Lower lobe of right lung (tissue), 2 donors: ENCODE data around the gene BAZ1A. TPM values are rescaled to one million over a fixed set of nuclear protein-coding genes. Genes with fewer than 3 reads are reported as not detected.

Source experiments
- ATAC-seq, 2 donors: fragments of 200-7000 bp; cut with Tn5 transposase; one replicate each; pipeline ENCODE4 v1.9.1; 2020 to 2022; ENCODE audit warnings: mild to moderate bottlenecking in 2 of 2, moderate library complexity in 2 of 2
- DNase-seq: peaks from one replicate; pipeline ENCODE4 v3.0.0-alpha.2; 2020
- H3K27ac ChIP-seq: fragments of 200-600 bp; one replicate; pipeline ENCODE4 v1.8.0; 2022
- H3K27me3 ChIP-seq: fragments of 200-600 bp; one replicate; pipeline ENCODE4 v1.8.0; 2022; ENCODE audit warnings: low read depth
- H3K36me3 ChIP-seq: fragments of 200-600 bp; one replicate; pipeline ENCODE4 v1.8.0; 2022; ENCODE audit warnings: mild to moderate bottlenecking
- H3K4me1 ChIP-seq: fragments of 200-600 bp; one replicate; pipeline ENCODE4 v1.8.0; 2022
- H3K4me3 ChIP-seq: fragments of 200-600 bp; one replicate; pipeline ENCODE4 v1.8.0; 2022; ENCODE audit warnings: mild to moderate bottlenecking
- H3K9me3 ChIP-seq: fragments of 200-600 bp; one replicate; pipeline ENCODE4 v1.8.0; 2022
- CTCF ChIP-seq: fragments of 200-600 bp; IDR thresholded peaks from one replicate; pipeline ENCODE4 v1.8.0; 2022; ENCODE audit warnings: antibody characterized with exemption, mild to moderate bottlenecking
- intact Hi-C: fragments of 100-400 bp; cut with DNase I; formaldehyde crosslinking; loops from one replicate; pipeline ENCODE4 v1.11.0; 2022
- total RNA-seq: library from RNA; stranded (reverse); fragmentation: NEBNext Ultra II Directional; extraction: Animal tissue kit (Norgen Biotek cat#: 25700); gene quantifications from one replicate; pipeline ENCODE4 v1.2.1, GENCODE V29; 2021
- donor health status: DM: no; HTN: yes; CAD: no; lungs with severe emphysema.

The BAZ1A gene
- total RNA-seq, 1 donor from 2014 or later, result 43.5 TPM

- Histone ChIP-seq H3K36me3 (peaks cover 19% of the 10 kb centered on the region), H3K9me3 (no peaks in the 10 kb centered on the region), H3K27me3 (no peaks in the 10 kb centered on the region), H3K4me3 (no peak overlapping the region), H3K4me1 (peaks cover 42% of the 10 kb centered on the region), H3K27ac (no peak overlapping the region)
- no peak for DNase-seq
- TF ChIP-seq CTCF, result no peak
- intact Hi-C loops, result no loop called here
- ATAC-seq, result no peak
Observed at GRCh38 chr14:34711796-34712712, 163.1 kb downstream of the BAZ1A start.

- DNase-seq (no peak), ATAC-seq (no peak)
- Histone ChIP-seq H3K36me3 (peaks cover 19% of the 10 kb centered on the region), H3K27me3 (no peaks in the 10 kb centered on the region), H3K4me1 (peaks cover 42% of the 10 kb centered on the region), H3K27ac (no peak overlapping the region), H3K9me3 (no peaks in the 10 kb centered on the region), H3K4me3 (no peak overlapping the region)
- intact Hi-C loops, result no loop called here
- TF ChIP-seq CTCF, result no peak
Observed at GRCh38 chr14:34711169-34711568, 164.0 kb downstream of the BAZ1A start.

GRCh38 chr14:34710744-34711143, 164.4 kb downstream of the BAZ1A start:
- DNase-seq, result no peak
- Histone ChIP-seq H3K36me3 (peaks cover 19% of the 10 kb centered on the region), H3K9me3 (no peaks in the 10 kb centered on the region), H3K27ac (no peak overlapping the region), H3K4me3 (no peak overlapping the region), H3K4me1 (peaks cover 42% of the 10 kb centered on the region), H3K27me3 (no peaks in the 10 kb centered on the region)
- TF ChIP-seq CTCF, result no peak
- ATAC-seq, result no peak
- intact Hi-C loops, result no loop called here

GRCh38 chr14:34710006-34710405, 165.2 kb downstream of the BAZ1A start:
- Histone ChIP-seq H3K4me1 (peaks cover 35% of the 10 kb centered on the region), H3K27ac (no peak overlapping the region)
- no peak for ATAC-seq

GRCh38 chr14:34707722-34708121, 167.4 kb downstream of the BAZ1A start:
- no peak for ATAC-seq
- intact Hi-C loops, result no loop called here
- no peak overlapping the region for H3K27ac ChIP-seq

More at GRCh38 chr14:34710006-34710405, 165.2 kb downstream of the BAZ1A start:
- TF ChIP-seq CTCF, result no peak
- intact Hi-C loops, result no loop called here
- no peaks in the 10 kb centered on the region for H3K9me3 ChIP-seq
- peaks cover 19% of the 10 kb centered on the region for H3K36me3 ChIP-seq
- no peaks in the 10 kb centered on the region for H3K27me3 ChIP-seq
- DNase-seq, result no peak
- no peak overlapping the region for H3K4me3 ChIP-seq

More at GRCh38 chr14:34707722-34708121, 167.4 kb downstream of the BAZ1A start:
- Histone ChIP-seq H3K9me3 (no peaks in the 10 kb centered on the region), H3K4me3 (no peak overlapping the region), H3K27me3 (no peaks in the 10 kb centered on the region), H3K4me1 (peaks cover 22% of the 10 kb centered on the region), H3K36me3 (peaks cover 12% of the 10 kb centered on the region)
- DNase-seq, result no peak
- TF ChIP-seq CTCF, result no peak

Other genes starting within 250 kb of the BAZ1A start
- 70.7 TPM for gene SNX6, start 245.2 kb downstream of the BAZ1A start, total RNA-seq
- gene CFL2, start 160.8 kb downstream of the BAZ1A start, total RNA-seq, result 34.6 TPM
- 41.7 TPM for gene SRP54, start 107.6 kb upstream of the BAZ1A start, total RNA-seq
- gene FAM177A1, start 170.9 kb upstream of the BAZ1A start, total RNA-seq, result 104 TPM
- gene PPP2R3C, start 246.6 kb upstream of the BAZ1A start, total RNA-seq, result 41.4 TPM
- gene PRORP, start 247.2 kb upstream of the BAZ1A start, total RNA-seq, result 22.4 TPM